ENCODE results near the gene ACSM5.
"Not testable (repeated sequence)": the region's sequence is repeated elsewhere in the genome, so short reads cannot be mapped to it uniquely, and the experiment has no call there.

ACSM5 gene

GRCh38 chr16:20399185-20399584 is 10.1 kb upstream of the ACSM5 start:
- no peak for DNase-seq

GRCh38 chr16:20401066-20401465 is 8.3 kb upstream of the ACSM5 start:
- DNase-seq: no peak

GRCh38 chr16:20401475-20402016 is 7.8 kb upstream of the ACSM5 start:
- no peak for DNase-seq

- no peak for DNase-seq
Measured at GRCh38 chr16:20402651-20403050, 6.7 kb upstream of the ACSM5 start.

- DNase-seq: no peak
Measured at GRCh38 chr16:20404637-20405036, 4.7 kb upstream of the ACSM5 start, which contains the start of gene PDILT. PDILT (minus strand) TSS chr16:20404737; CDS start chr16:20399300, 5,437 bp downstream.

GRCh38 chr16:20410121-20410723 is 888 bp downstream of the ACSM5 start:
- no peak for DNase-seq

- no peak for DNase-seq
Measured at GRCh38 chr16:20411055-20411454, 1.7 kb downstream of the ACSM5 start.

- DNase-seq: no peak
Measured at GRCh38 chr16:20415541-20415940, 6.2 kb downstream of the ACSM5 start.

GRCh38 chr16:20419093-20419492 is 9.8 kb downstream of the ACSM5 start:
- DNase-seq: not testable (repeated sequence)

- DNase-seq: not testable (repeated sequence)
Measured at GRCh38 chr16:20421748-20422147, 12.4 kb downstream of the ACSM5 start.

- DNase-seq: not testable (repeated sequence)
Measured at GRCh38 chr16:20423772-20424128, 14.4 kb downstream of the ACSM5 start.

GRCh38 chr16:20424129-20424866 is 15.0 kb downstream of the ACSM5 start:
- DNase-seq: no peak

GRCh38 chr16:20427401-20427797 is 18.1 kb downstream of the ACSM5 start:
- not testable (repeated sequence) for DNase-seq

GRCh38 chr16:20429499-20429898 is 20.2 kb downstream of the ACSM5 start:
- DNase-seq: not testable (repeated sequence)

- not testable (repeated sequence) for DNase-seq
Measured at GRCh38 chr16:20430480-20430879, 21.1 kb downstream of the ACSM5 start.

GRCh38 chr16:20430948-20431347 is 21.6 kb downstream of the ACSM5 start:
- no peak for DNase-seq

- DNase-seq: not testable (repeated sequence)
Measured at GRCh38 chr16:20438950-20439349, 29.6 kb downstream of the ACSM5 start.

GRCh38 chr16:20439820-20440231 is 30.5 kb downstream of the ACSM5 start:
- DNase-seq: not testable (repeated sequence)

- DNase-seq: not testable (repeated sequence)
Measured at GRCh38 chr16:20440731-20441130, 31.4 kb downstream of the ACSM5 start.

- no peak for DNase-seq
Measured at GRCh38 chr16:20441191-20441590, 31.9 kb downstream of the ACSM5 start.

GRCh38 chr16:20441859-20442258 is 32.5 kb downstream of the ACSM5 start:
- DNase-seq: not testable (repeated sequence)

GRCh38 chr16:20446652-20447393 is 37.5 kb downstream of the ACSM5 start:
- DNase-seq: not testable (repeated sequence)

GRCh38 chr16:20451364-20451763 is 42.0 kb downstream of the ACSM5 start, which contains the start of gene ACSM2A:
ACSM2A (plus strand) TSS chr16:20451521; CDS start chr16:20460115, 8,594 bp downstream.
- not testable (repeated sequence) for DNase-seq
